ENCODE data around the gene GLYR1.

Gene GLYR1

GRCh38 chr16:4755687-4756086, 91.4 kb downstream of the GLYR1 start:
- no peak for DNase-seq

GRCh38 chr16:4754865-4755264, 92.2 kb downstream of the GLYR1 start:
- DNase-seq: no peak

- no peak for DNase-seq
Measured at GRCh38 chr16:4753227-4753626, 93.9 kb downstream of the GLYR1 start.
